Activated CD4-positive, alpha-beta T cell treated with anti-CD3 and anti-CD28 coated beads for 1 hour (primary cell): Measurements from ENCODE around the gene CDC16.
"Not testable (repeated sequence)": the region's sequence is repeated elsewhere in the genome, so short reads cannot be mapped to it uniquely, and the experiment has no call there.

Source experiments
- DNase-seq: peaks from one replicate; pipeline ENCODE4 v3.0.0-alpha.2; 2020

CDC16 gene, protein sequence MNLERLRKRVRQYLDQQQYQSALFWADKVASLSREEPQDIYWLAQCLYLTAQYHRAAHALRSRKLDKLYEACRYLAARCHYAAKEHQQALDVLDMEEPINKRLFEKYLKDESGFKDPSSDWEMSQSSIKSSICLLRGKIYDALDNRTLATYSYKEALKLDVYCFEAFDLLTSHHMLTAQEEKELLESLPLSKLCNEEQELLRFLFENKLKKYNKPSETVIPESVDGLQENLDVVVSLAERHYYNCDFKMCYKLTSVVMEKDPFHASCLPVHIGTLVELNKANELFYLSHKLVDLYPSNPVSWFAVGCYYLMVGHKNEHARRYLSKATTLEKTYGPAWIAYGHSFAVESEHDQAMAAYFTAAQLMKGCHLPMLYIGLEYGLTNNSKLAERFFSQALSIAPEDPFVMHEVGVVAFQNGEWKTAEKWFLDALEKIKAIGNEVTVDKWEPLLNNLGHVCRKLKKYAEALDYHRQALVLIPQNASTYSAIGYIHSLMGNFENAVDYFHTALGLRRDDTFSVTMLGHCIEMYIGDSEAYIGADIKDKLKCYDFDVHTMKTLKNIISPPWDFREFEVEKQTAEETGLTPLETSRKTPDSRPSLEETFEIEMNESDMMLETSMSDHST

DNA sequence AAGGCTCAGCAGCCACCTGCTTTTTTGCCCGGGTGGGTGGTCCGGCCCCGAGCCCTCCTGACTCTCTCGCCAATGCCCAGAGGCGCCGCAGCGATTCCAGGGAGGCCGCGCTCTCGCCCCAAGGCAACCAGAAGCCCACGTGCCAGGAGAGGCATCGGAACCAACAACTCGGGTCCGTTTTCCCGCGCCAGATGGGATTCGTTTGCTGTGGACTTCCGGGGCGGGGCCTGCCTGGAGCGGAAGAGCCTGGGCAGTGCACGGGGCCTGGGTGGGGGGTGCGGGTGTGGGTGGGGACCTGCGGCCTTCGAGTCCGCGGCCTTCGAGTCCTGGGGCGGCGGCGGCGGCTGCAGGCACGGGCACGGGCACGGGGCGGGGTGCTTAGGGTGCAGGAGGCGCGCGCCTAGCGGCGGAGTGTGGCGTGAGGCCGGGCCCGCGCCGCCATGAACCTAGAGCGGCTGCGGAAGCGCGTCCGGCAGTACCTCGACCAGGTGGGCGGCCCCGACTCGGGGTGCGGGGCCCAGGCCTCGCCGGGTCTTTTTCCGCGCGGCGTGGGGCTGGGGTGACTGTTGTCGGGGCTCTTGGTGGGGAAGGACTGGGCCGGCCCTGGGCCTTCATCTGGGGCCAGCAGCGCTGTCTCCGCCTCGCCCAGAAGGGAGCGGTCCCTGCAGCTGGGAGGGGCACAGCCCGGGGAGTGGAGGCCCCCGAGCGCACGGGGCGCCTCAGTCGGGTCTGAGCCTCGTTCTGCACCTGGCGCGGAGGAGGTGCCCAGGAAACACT lies at the start of gene CDC16:
Gene CDC16 (plus strand): TSS at position 253 of the 777 bp plus-strand sequence. CDS start 188 bp downstream, at position 441.
- DNase-seq = peak; percentile 64

DNA sequence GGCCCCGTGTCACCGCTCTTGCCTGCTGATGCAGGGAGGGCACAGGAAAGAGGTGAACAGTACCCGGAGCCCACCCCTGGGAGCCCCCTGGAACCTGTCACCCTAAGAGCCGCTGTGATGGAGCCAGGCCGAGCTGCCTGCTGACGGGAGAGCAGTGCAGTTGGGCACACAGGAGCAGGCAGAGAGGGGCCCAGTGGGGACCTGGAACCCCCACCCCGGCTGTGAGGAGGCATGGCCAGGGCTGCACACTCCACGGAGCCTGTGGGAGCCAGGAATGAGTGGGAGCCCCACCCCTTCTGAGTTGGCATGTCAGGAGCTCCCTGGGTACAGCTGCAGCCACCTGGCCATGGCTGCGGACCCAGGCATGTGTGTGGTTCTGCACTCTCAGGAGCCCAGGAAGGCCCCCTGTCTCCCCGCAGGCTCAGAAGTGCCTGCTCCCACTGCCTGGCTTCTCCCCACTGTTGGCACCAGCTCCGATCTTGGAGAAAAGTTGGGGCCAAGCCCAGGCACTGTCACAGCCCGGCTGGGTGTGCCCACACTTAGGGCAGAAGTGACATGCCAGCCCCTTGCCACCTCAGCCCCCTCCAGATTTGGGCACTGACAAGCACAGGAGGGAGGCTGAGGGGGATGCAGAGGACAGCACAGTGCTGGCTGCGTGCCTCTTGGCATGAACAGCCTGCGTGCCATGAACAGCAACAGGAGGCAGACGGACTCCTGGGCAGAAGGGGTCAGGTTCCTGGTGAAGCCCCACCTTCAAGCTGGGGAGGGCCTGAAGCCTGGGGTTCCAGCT lies 49.3 kb upstream of the CDC16 start:
- DNase-seq = no peak

DNA sequence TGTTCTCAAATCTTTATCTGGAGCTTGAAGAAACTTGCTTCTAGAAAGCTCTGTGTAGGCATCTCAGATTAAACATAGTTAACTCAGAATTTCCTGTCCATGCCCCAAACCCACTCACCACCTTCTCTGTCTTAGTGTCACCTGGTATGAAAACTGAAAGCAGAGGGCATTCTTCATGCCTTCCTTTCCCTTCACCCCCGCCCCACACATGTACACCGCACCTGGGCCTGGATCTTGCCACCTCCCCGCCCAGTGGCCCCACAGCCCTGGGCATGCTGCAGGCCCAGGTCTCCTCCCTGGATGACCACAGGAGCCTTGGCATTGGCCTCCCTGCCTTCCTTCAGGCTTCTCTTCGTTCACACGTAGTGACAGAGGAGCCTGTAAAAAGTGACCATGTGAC lies 39.8 kb upstream of the CDC16 start:
- DNase-seq = no peak

DNA sequence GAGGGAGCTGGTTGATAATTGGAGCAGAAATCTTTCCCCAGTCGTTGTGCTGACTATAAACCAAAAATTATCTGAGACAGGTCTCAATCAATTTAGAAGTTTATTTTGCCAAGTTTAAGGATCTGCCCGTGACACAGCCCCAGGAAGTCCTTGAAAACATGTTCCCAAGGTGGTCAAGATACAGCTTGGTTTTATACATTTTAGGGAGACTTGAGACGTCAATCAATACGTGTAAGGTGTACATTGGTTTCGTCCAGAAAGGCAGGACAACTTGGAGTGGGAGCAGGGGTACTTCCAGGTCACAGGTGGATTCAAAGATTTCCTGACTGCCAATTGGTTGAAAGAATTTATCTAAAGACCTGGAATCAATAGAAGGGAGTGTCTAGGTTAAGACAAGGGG lies 38.1 kb upstream of the CDC16 start:
- DNase-seq = no peak

DNA sequence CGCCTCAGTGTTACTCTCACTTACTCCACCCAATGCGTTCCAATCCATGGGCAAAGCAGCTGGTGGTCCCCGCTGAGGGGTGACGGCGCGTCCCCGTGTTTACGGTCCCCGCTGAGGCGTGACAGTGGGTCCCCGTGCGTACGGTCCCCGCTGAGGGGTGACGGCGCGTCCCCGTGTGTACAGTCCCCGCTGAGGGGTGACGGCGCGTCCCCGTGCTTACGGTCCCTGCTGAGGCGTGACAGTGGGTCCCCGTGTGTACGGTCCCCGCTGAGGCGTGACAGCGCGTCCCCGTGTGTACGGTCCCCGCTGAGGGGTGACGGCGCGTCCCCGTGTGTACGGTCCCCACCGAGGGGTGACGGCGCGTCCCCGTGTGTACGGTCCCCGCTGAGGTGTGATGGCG lies 36.1 kb upstream of the CDC16 start:
- DNase-seq = no peak

DNA sequence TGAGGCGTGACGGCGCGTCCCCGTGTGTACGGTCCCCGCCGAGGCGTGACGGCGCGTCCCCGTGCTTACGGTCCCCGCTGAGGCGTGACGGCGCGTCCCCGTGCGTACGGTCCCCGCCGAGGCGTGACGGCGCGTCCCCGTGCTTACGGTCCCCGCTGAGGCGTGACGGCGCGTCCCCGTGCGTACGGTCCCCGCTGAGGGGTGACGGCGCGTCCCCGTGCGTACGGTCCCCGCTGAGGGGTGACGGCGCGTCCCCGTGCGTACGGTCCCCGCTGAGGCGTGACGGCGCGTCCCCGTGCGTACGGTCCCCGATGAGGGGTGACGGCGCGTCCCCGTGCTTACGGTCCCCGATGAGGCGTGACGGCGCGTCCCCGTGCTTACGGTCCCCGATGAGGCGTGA lies 35.2 kb upstream of the CDC16 start:
- not testable (repeated sequence) for DNase-seq

DNA sequence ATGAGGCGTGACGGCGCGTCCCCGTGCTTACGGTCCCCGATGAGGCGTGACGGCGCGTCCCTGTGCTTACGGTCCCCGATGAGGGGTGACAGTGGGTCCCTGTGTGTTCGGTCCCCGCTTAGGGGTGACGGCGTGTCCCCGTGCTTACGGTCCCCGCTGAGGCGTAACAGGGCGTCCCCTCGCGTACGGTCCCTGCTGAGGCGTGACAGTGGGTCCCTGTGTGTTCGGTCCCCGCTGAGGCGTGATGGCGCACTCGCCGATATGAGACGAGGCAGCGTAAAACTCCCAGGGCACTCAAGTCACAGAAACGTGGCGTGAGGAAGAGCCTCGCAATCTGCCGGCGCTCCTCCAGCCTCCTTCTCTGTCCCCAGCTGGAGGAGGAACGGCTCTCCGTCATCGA lies 34.7 kb upstream of the CDC16 start:
- no peak for DNase-seq

DNA sequence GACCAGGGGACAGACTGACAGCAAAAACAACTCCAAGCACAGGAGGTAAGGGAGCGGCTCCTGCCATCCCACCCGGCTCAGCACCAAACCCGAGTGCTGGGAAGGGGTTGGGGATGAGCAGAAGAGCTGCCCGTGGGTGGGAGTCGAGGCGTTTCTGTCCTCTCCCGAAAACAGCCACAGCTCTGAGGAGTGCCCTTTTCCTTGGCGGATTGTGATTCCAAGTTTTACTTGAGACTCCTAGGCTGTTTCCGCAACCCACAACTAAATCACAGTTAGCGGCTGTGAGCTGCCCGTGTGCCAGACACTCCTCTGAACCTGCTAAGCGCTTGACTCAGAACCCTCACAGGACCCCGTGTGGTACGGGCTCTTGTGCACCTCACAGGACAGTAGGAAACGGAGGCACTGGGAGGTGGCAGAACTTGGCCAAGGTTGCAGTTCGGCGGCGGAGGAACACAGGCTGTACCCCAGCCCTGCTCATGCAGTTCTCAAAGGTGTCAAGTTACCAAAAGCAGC lies 34.2 kb upstream of the CDC16 start:
- DNase-seq = no peak

DNA sequence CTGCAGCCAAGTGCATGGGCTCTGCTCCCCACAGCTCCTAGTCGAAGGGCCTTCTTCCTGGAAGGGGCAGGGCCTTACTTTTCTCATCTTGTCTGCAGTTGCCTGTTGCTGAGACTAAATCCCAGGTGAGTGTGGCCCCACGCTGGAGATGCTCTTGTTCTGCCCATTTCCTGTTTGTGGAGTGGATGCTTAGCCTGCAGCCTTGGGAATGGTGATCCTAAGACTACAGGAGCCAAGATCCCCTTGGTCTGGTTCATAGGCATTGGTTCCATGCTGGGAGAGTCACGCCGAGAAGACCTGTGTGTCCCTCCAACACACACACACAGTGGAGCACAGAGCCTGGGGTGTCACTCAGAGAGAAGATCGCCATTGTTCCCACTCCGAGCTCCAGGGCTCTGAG lies 32.1 kb upstream of the CDC16 start:
- no peak for DNase-seq

DNA sequence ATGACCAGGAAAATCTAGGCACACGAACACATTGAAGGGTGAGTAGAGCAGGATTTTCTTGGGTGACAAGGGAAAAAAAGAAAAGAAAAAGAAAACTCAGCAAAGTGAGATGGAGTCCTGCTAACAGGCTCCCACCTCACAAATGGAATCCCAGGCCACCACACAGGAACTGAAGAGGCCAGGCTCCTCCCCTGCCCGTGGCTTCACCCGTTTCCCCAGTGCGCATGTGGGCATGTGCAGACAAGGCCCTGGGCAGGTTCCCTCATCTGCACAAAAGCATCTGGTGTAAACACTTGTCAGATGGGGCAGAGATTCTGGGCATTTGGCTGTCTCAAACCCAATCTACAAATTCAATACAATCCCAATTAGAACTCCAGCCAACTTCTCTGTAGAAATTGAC lies 31.2 kb upstream of the CDC16 start:
- DNase-seq = no peak

DNA sequence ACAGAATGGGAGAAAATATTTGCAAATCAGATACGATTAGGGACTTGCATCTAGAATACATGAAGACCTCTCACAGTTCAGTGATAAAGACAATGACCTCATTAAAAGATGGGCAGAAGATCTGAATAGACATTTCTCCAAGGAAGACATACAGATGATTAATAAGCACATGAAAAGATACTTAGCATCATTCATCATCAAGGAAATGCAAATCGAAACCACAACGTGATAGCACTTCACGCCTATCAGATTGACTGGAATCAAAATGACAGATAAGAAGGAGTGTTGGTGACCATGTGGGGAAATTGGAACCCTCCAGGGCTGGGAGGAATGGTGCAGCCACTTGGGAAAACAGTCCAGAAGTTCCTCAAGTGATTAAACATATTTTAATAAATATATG lies 29.8 kb upstream of the CDC16 start:
- no peak for DNase-seq

DNA sequence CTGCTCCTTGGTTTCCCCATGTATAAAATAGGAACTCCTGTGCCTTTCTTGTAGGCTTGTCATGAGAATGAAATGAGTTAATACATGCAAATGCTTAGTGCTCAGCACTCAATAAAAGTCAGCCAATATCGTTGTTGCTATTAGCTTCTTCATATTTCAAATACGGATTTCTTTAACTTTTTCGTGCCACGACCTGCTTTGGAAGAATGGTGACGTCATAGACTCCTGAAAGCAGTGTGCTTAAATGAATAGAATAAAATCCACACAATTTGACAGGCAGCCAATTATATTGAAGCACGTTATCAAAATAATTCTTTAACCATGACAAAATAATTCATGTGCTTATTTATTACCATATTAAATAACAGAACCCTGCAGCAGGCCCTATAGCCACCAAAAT lies 26.6 kb upstream of the CDC16 start:
- no peak for DNase-seq

DNA sequence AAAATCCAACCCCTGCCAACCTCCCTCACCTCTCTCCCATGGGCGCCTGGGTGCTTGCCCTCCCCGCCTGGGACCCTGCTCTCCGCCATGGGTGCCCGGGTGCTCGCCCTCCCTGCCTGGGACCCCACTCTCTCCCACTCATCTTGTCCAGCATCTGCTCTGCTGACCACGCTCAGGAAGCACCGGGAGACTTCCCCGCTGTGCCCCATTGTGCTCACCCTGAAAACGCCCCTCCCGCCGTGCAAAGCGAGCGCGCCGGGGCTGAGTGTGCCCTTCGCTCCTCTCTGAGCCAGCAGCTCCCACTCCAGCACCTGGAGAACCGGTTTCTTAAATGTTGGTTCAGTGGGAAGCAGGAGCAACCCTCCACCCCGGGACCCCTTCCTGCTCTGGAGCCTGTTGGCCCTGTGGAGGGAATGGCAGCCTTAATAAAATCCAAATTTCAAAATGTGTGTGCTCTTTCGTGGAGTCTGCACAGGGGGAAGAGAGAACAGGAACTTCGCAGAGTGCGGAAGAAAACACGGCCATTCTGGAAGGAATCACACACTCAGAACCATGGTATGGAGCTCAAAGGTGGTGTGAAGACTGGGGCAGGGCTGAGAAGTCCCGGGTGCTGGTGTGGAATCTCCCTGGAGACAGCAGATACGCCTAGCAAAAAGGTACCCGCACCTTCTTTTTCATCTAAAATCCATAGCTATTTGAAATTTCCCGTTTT lies 23.1 kb upstream of the CDC16 start:
- DNase-seq = no peak

DNA sequence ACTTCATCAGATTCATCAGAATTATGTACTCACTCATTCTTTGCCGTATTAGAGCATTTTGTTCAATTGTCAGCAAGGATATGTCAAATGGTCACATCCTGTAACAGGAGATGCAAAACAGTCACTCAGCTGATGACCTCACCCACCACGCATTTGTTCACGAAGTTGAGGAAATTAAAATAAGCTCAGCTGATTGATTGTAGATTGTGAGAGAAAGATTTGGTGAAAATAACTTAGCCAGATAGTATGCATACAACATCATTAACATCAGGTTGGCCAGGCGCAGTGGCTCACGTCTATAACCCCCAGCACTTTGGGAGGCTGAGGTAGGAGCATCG lies 22.6 kb upstream of the CDC16 start:
- no peak for DNase-seq

DNA sequence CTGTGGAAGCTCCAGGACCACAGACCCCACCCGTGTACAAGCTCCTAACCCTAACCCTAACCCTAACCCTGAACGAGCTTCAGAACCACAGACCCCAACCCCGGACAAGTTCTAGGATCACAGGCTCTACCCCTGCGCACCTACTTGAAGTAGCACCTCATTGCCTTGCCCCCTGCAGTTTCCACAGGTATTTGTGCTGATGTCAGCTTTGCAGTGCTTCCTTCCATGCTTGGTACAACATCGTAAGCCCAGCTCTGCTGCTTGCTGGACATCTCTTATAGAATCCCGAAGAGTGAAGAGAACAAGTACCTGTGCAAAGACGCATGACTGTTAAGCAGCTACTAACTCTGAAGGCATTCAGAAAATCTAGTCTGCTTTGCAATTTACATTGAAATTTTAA lies 20.7 kb upstream of the CDC16 start:
- no peak for DNase-seq

DNA sequence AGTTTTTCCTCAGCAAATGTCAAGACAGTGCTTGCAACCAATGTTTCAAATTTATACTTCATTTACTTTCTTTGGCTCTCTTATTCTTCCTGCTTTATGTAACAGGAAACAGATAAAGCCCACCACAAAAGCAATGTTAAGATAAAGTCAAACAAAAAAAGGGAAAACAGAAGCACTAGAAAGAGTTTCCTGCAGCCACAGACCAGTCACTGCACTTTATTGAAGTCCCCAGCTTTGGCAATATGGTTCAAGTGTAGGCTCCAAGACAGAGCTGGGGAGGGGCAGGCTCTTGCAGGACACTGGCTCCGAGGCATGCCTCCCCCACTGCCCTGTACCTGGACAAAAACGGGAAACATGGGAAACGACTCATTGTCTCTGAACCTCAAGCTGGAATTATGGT lies 15.3 kb upstream of the CDC16 start:
- no peak for DNase-seq

DNA sequence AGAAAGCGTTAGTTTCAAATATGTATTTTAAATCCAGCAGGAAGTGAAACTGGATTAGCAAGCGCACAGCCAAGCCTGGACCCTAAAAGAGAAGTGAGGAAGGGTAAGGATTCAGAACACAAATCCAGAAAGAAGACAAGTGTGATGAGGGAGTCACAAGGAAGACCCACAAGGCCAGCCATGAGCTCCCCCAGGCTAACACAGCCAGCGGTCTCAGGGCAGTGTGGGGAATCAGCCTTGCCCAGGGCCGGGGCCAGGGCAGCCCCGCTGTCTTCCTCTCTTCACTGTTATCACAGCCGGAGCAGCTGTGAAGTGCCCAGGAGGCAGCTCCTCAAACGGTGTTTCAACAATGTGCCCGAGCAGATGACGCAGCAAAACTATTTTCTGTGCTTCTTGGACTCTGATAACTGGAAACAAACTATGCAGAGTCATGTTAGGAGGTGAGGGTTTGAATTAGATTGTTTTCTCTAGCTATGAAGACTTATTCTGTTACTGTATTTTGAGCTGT lies 12.2 kb upstream of the CDC16 start:
- DNase-seq = no peak

DNA sequence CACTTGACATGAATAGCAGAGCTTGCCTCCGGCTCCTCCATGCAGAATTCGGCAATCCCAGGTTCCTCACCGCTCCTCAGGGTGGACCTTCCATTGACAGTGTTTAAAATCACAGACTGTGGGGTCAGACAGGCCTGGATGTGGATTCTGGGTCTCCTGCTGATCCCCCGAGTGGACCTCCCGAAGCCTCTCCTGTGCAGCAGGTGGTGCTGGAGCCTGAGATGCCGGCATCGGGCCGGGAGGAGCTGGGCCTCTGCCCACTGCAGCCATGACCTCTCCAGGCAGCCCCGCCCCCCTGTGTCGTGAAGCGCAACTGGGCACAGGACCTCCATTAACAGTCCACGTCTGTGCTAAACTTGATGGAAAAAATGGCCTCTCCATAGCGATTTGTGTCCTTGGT lies 10.5 kb upstream of the CDC16 start:
- DNase-seq = no peak

DNA sequence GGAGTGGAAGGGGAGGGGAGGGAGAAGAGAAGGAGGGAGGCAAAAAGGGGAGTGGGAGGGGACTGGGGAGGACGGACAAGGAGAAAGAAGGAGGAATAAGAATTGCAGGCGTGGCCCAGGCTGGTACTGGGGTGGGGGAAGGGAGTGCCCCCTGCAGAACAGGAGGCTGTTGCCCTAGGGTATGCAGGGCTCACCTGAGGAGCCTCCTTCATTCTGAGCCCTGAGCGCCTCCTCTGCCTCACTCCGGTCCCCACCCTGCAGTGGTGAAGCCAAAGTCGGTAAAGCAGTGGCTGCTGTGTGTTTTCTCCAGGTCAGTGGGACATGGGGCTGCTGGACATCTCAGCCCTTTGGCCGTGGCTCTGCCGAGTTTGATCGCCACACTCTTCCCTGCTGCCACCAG lies 9.1 kb upstream of the CDC16 start:
- no peak for DNase-seq

DNA sequence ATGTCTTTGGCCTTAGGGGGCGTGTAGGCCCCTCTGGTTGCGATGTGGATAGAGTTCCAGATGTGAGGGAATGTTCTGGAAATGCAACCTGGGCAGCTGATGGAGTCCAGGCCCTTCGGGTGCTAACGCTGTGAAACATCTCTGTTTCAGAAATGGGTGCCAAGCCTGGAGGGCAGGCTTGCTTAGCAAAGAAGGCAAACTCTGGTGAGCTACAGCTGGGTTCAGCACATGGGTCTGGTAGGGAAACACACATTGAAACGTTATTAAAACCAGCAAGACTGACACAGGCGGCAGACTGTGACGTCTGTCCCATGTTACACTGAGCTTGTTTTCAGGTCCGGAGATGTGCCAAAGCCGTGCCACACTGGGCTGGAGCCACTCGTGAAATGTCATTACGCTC lies 8.6 kb upstream of the CDC16 start:
- no peak for DNase-seq

DNA sequence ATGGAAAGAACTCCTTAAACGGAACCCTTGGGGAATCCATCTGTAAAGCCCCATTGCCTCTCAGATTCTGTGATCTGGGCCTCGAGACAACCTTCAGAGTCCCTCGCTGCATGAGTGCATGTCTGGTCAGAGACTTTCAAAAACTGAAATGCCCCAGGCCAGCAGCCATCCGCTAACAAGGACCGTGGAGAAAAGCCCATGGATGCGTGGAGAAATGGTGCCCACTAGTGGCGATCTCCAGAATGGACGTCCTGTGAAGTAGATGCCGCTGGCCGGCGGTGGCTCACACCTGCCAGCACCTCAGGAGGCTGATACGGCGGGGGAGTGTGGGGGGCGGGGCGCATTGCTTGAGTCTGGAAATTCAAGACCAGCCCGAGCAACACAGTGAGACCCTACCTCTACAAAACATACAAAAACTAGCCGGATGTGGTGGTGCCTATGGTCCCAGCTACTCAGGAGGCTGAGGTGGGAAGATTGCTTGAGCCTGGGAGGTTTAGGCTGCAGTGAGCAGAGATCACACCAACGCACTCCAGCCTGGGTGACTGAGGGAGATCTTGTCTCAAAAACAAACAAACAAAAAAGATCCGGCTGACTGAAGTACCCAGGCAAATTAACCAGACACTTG lies 7.9 kb upstream of the CDC16 start:
- DNase-seq = peak; percentile 77

DNA sequence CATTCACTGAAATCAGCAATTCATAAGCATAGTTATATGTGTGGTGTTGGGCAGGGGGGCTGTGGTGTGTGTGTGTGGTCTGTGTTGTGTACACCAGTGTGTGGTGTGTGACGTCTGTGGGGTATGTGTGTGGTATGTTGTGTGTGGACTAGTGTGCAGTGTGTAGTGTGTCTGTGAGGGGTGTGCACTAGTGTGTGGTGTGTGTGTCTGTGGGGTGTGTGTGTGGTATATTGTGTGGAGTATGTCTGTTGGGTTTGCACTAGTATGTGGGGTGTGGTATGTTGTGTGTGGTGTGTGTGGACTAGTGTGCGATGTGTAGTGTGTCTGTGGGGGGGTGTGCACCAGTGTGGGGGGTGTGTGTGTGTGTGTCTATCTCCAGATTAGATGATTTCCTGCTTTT lies 7.2 kb upstream of the CDC16 start:
- DNase-seq = no peak
